Stimulated activated CD4-positive, alpha-beta T cell treated with anti-CD3 and anti-CD28 coated beads, Interleukin-15, amount 100 ng/mL, for 1 hour (primary cell): Measurements from ENCODE around the gene ITGA3.
A peak's percentile ranks its signal among the peaks of the same experiment; 100 is the strongest.

Source experiments
- DNase-seq, 2 donors: peaks; one replicate each; pipeline ENCODE4 v3.0.0-alpha.2; 2020; ENCODE audit warnings: low read depth in 1 of 2, low spot score in 1 of 2

ITGA3 gene

DNA sequence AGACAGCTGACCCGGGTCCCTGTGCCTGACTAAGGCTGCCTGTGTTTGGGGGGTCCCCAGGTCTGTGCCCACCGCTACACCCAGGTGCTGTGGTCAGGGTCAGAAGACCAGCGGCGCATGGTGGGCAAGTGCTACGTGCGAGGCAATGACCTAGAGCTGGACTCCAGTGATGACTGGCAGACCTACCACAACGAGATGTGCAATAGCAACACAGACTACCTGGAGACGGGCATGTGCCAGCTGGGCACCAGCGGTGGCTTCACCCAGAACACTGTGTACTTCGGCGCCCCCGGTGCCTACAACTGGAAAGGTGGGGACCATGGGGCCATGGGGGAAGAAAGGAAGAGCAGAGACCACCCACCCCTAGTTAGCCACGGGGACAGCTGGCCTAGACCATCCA, 12.1 kb downstream of the ITGA3 start:
- DNase-seq, result no peak

GRCh38 chr17:50070908-50071680, 15.2 kb downstream of the ITGA3 start:
- DNase-seq, result no peak

DNA sequence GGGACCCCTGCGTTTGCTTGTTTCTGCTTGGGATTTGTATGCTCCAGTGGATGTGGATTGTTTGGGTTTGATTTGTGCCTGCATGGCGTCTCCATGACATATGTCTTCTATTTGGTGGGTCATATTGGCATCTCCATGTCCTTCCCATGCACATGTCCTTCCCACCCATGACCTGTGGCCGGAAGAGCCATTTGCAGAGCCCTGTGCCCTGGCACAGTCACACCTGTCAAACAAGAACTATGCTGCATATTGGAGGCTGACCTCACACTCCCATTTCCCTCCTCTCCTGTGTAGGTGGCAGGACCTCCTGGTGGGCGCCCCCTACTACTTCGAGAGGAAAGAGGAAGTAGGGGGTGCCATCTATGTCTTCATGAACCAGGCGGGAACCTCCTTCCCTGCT, 15.8 kb downstream of the ITGA3 start:
- DNase-seq, result no peak

DNA sequence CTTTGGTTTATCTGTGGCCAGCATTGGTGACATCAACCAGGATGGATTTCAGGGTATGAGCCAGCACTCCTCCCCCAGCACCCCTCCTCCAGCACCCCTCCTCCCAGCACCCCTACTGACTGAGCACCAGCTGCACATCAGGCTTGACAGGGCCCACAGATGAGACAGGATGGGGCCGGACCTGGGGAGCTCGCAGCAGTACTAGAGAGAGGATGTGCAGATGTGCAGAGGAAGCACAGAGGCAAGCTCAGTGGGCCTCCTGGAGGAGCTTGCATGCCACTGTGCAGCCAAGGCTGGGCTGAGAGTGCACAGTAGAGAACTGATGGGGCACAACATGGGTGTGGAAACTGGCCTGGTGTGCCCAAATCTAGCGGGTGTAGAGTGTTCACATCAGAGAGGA, 16.2 kb downstream of the ITGA3 start:
- DNase-seq, result no peak

DNA sequence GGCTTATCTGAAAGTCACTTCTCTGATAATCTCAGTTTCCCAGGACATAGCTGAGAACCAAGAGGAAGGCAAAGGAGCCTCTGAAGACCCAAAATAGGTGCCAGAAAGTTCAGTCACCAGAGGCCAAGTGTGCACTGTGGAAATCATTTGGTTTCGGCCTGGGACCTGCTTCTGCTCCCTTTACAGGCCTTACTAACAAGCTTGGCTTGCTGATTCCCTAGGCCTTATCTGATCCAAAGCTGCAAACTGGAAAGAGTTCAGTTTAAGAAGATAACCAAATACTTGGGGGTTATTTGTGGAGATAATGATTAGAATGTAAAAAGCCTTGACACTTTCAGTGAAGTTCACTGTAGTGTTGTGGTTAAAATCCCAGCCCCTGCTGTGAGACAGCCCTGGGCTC, 17.0 kb downstream of the ITGA3 start:
- DNase-seq, result no peak

DNA sequence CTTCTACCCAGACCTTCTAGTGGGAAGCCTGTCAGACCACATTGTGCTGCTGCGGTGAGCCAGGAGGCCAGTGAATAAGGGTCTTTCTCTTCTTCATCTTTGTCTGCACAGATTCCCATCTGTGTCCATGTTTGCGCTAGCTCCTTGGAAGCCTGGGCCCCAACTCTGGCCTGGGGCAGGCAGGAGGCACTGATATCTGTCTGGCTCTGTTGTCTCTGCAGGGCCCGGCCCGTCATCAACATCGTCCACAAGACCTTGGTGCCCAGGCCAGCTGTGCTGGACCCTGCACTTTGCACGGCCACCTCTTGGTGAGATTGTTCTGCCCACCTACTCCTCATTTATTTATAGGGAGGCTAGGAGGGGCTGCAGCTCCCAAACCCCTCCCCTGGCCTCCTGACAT, 18.3 kb downstream of the ITGA3 start:
- no peak for DNase-seq

DNA sequence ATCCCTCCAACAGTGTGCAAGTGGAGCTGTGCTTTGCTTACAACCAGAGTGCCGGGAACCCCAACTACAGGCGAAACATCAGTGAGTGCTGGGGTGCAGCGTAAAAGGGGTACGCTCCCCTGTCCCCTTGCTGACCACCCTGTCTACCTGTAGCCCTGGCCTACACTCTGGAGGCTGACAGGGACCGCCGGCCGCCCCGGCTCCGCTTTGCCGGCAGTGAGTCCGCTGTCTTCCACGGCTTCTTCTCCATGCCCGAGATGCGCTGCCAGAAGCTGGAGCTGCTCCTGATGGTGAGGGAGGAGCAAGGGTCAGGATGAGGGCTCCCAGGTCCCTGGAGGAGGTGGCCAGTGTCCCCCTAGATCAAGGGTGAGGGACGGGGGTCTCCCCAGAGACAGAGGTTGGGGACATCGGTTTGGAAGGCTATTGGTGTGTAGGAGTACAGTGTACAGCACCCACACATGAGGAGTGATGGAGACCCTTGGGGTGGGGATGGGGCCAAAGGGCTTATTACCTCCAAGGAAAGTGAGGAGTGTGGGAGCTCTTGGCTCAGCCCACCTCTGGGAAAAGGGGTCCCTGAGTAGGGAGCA, 19.6 kb downstream of the ITGA3 start:
- no peak for DNase-seq

DNA sequence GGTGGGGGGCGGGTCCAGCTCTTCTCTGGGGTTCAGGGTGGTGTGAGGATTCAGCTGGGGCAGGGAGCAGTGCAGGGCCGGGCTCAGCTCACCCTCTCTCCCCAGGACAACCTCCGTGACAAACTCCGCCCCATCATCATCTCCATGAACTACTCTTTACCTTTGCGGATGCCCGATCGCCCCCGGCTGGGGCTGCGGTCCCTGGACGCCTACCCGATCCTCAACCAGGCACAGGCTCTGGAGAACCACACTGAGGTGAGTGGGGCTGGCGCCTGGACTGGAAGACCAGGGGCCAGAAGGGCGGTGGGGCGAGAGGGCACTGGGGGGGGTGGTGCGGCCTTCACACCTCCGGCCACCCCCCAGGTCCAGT, 20.3 kb downstream of the ITGA3 start:
- DNase-seq, result no peak

GRCh38 chr17:50076591-50077235, 20.8 kb downstream of the ITGA3 start:
- DNase-seq, result no peak

- no peak for DNase-seq
Measured at GRCh38 chr17:50078430-50078829, 22.5 kb downstream of the ITGA3 start.

DNA sequence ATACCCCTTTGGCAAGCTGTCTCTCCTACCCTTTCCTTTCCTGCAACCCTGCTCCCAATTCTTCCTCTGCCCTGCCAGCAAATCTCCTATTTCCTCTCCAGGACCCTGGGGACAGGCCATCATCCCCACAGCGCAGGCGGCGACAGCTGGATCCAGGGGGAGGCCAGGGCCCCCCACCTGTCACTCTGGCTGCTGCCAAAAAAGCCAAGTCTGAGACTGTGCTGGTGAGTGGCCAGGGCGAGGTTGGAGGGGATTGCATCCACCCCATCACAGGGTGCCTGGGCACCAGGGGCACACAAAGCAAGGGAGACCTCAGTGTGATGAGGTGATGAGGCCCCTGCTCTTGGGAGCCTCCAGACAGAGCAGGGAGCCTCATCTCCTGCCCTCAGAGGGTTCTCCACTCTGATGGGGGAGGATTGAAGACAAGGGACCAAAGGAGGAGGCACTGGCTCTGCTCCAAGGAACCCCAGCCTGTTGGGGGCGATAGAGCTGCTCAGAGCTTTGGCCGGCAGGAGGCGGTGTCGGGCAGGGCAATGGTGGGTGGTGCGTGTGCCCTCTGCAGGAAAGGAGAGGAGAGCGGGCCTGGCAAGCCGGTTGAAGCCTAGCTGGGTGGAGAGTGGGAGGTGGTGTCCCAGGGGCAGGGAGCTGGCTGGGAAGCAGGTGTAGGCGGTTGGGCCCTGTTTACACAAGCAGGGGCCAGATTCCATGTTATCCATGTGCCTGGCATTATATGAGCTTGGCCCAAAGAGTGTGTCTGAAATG, 23.6 kb downstream of the ITGA3 start:
- DNase-seq, result no peak

DNA sequence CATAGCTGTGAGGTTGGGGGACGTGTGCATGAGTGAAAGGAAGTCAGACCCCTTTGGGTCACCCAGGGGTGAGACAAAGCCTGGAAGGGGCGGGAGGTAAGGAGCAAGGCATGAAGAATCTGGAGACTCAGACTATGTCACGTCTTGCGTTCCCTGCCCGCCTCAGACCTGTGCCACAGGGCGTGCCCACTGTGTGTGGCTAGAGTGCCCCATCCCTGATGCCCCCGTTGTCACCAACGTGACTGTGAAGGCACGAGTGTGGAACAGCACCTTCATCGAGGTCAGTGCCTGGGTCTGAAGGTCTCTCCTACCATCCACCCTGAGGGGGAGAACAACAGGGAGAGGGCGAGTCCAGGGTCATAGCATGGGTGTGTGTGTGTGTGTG, 24.2 kb downstream of the ITGA3 start:
- no peak for DNase-seq

DNA sequence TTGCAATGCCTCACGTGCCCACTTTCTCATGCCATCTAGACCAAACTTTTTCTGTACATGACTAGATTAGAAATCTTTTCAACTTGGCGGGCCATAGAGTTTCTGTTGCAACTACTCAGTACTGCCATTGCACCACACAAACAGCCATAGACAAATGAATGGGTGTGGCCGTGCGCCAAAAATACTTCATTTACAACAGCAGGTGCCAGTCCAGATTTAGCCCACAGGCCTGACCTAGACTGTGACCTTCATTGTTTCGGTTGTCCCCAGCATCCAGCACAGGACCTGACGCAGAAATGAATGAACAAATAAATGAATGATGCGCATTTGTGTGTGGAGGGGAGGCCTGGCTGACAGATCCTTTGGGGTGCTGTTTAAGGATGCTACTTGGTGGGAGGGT, 24.9 kb downstream of the ITGA3 start:
- no peak for DNase-seq

- DNase-seq, result no peak
Measured at GRCh38 chr17:50081757-50082156, 25.8 kb downstream of the ITGA3 start.

DNA sequence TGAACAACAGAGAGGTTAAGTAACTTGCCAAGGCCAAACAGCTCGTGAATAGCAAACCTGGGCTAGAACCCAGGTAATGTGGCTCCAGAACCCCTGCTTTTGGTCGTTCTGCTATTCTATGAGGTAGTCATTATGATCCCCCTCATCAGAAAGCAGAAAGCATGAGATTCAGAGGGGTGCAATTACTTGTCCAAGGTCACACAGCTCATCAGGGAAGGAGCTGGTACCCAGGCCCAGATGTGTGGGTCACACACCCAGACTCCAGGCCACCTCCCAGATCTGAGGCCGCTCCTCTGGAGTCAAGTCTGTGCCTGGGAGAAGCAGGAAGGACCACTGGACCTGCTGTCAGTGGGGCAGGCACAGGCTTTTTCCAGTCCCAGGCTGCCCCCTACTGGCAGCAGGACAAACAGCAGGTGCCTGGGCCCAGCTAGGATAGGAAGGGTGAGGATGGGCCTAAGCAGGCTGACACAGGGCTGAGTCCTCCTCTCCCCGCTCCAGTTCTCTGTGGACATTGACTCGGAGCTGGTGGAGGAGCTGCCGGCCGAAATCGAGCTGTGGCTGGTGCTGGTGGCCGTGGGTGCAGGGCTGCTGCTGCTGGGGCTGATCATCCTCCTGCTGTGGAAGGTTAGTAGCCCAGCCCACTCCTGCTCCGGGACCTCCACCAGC, 31.5 kb downstream of the ITGA3 start:
- peak; percentile 49 to 62 for DNase-seq

DNA sequence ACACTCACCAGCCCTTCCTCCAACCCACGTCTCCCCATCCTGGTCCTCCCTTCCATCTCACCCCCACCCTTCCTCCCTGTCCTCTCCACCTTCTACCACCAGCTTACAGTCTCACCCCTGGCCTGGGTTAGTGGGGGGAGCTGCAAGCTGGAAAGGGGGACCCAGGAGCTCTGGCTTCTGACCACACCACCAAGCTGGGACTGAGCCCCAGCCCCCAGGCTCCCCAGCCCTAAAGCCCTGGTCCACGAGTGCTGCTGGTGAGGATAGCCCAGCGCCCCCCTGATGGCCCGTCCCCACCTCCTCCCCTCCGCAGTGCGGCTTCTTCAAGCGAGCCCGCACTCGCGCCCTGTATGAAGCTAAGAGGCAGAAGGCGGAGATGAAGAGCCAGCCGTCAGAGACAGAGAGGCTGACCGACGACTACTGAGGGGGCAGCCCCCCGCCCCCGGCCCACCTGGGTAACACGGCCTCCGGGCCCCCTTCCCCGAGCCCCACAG, 32.0 kb downstream of the ITGA3 start:
- DNase-seq, result no peak

- no peak for DNase-seq
Measured at GRCh38 chr17:50088952-50089825, 33.3 kb downstream of the ITGA3 start.

- no peak for DNase-seq
Measured at GRCh38 chr17:50090071-50090470, 34.2 kb downstream of the ITGA3 start.

- DNase-seq, result no peak
Measured at GRCh38 chr17:50090971-50091917, 35.3 kb downstream of the ITGA3 start.
